KMS-11 (cell line): Measurements from ENCODE around the gene DLGAP5.

Experiments used
- H2AFZ ChIP-seq: fragments of 200-600 bp; sonication (generic); 2 replicates; pipeline ENCODE4 v1.6.1; 2016; ENCODE audit warnings: antibody characterized with exemption, mixed run types, low read depth
- H3K27ac ChIP-seq: fragments of 200-600 bp; sonication (generic); 2 replicates; pipeline ENCODE4 v1.6.1; 2016; ENCODE audit warnings: mild to moderate bottlenecking, mixed run types
- H3K27me3 ChIP-seq: fragments of 200-600 bp; sonication (generic); 2 replicates; pipeline ENCODE4 v1.6.1; 2017; ENCODE audit warnings: mild to moderate bottlenecking, low read depth, mixed run types, moderate library complexity; ENCODE audit not compliant: insufficient read depth
- H3K36me3 ChIP-seq: fragments of 200-600 bp; sonication (generic); 2 replicates; pipeline ENCODE4 v1.6.1; 2017; ENCODE audit warnings: mild to moderate bottlenecking, mixed run types; ENCODE audit not compliant: insufficient read depth
- H3K4me1 ChIP-seq: fragments of 200-600 bp; sonication (generic); 2 replicates; pipeline ENCODE4 v1.6.1; 2016; ENCODE audit warnings: mild to moderate bottlenecking, low read depth, mixed run types; ENCODE audit not compliant: poor library complexity, severe bottlenecking
- H3K4me2 ChIP-seq: fragments of 200-600 bp; sonication (generic); 2 replicates; pipeline ENCODE4 v1.7.0; 2016; ENCODE audit warnings: mild to moderate bottlenecking, mixed run types
- H3K4me3 ChIP-seq: fragments of 200-600 bp; sonication (generic); IDR thresholded peaks from 2 replicates; pipeline ENCODE4 v1.6.1; 2017; ENCODE audit warnings: low read depth, low read length, mixed read lengths; ENCODE audit not compliant: insufficient read depth
- H3K79me2 ChIP-seq: fragments of 200-600 bp; sonication (generic); 2 replicates; pipeline ENCODE4 v1.6.1; 2016; ENCODE audit warnings: low read depth, mixed run types; ENCODE audit not compliant: insufficient read depth
- H3K9ac ChIP-seq: fragments of 200-600 bp; sonication (generic); 2 replicates; pipeline ENCODE4 v1.6.1; 2016; ENCODE audit warnings: mild to moderate bottlenecking, mixed run types
- H4K20me1 ChIP-seq: fragments of 200-600 bp; sonication (generic); 2 replicates; pipeline ENCODE4 v1.6.1; 2016; ENCODE audit warnings: mild to moderate bottlenecking, mixed run types; ENCODE audit not compliant: insufficient read depth
- CTCF ChIP-seq: fragments of 200-600 bp; sonication (generic); conservative IDR thresholded peaks from 2 replicates; pipeline ENCODE4 v1.6.1; 2017; ENCODE audit warnings: low read depth, mild to moderate bottlenecking, antibody characterized with exemption, low read length, moderate library complexity, mixed read lengths

DLGAP5 gene

GRCh38 chr14:55117803-55118441, 73.5 kb downstream of the DLGAP5 start:
- Histone ChIP-seq H4K20me1 (no peaks in the 10 kb centered on the region), H3K9ac (no peak overlapping the region), H3K4me1 (no peaks in the 10 kb centered on the region), H3K79me2 (no peaks in the 10 kb centered on the region), H3K27me3 (no peaks in the 10 kb centered on the region), H3K4me3 (no peak overlapping the region), H3K27ac (no peak overlapping the region), H3K36me3 (no peaks in the 10 kb centered on the region), H3K4me2 (no peak overlapping the region), H2AFZ (no peak overlapping the region)
- no peak for TF ChIP-seq CTCF

GRCh38 chr14:55116246-55117030, 74.9 kb downstream of the DLGAP5 start:
- Histone ChIP-seq H3K4me3 (no peak overlapping the region), H3K4me2 (no peak overlapping the region), H3K27me3 (no peaks in the 10 kb centered on the region), H3K79me2 (no peaks in the 10 kb centered on the region), H3K4me1 (no peaks in the 10 kb centered on the region), H3K9ac (no peak overlapping the region), H3K27ac (no peak overlapping the region), H4K20me1 (no peaks in the 10 kb centered on the region), H3K36me3 (no peaks in the 10 kb centered on the region), H2AFZ (no peak overlapping the region)
- no peak for TF ChIP-seq CTCF

GRCh38 chr14:55115861-55116245, 75.5 kb downstream of the DLGAP5 start:
- no peak for TF ChIP-seq CTCF
- H3K27ac ChIP-seq: no peak overlapping the region
- H3K4me3 ChIP-seq: no peak overlapping the region
- H3K27me3 ChIP-seq: no peaks in the 10 kb centered on the region
- H3K36me3 ChIP-seq: no peaks in the 10 kb centered on the region
- no peaks in the 10 kb centered on the region for H4K20me1 ChIP-seq
- no peaks in the 10 kb centered on the region for H3K79me2 ChIP-seq
- no peak overlapping the region for H3K9ac ChIP-seq
- H3K4me2 ChIP-seq: no peak overlapping the region
- H2AFZ ChIP-seq: no peak overlapping the region
- H3K4me1 ChIP-seq: no peaks in the 10 kb centered on the region

GRCh38 chr14:55115460-55115859, 75.9 kb downstream of the DLGAP5 start:
- Histone ChIP-seq H3K27me3 (no peaks in the 10 kb centered on the region), H3K79me2 (no peaks in the 10 kb centered on the region), H4K20me1 (no peaks in the 10 kb centered on the region), H3K27ac (no peak overlapping the region), H3K9ac (no peak overlapping the region), H3K4me2 (no peak overlapping the region), H2AFZ (no peak overlapping the region), H3K4me1 (no peaks in the 10 kb centered on the region), H3K4me3 (no peak overlapping the region), H3K36me3 (no peaks in the 10 kb centered on the region)
- TF ChIP-seq CTCF: no peak
